Esophagus muscularis mucosa (tissue), 4 donors: ENCODE results near the gene PBX3.

ENCODE experiments used
- EP300 ChIP-seq: sonication (generic); formaldehyde crosslinking; IDR thresholded peaks from one replicate; pipeline ENCODE4 v1.6.1; 2017; ENCODE audit warnings: antibody characterized with exemption
- POLR2A ChIP-seq: fragments of 450-650 bp; IDR thresholded peaks from one replicate; pipeline ENCODE4 v1.6.1; 2017; ENCODE audit warnings: antibody characterized with exemption, moderate library complexity, mild to moderate bottlenecking, low read depth
- TF ChIP-seq, protein P1 (sequence below), 3 experiments: fragments of 200-600 bp in 2 of 3; fragments of 450-650 bp in 1 of 3; sonication (generic) in 2 of 3; IDR thresholded peaks; one replicate each; pipeline ENCODE4 v1.5.1; 2017 to 2019; ENCODE audit warnings: antibody characterized with exemption in 3 of 3, mild to moderate bottlenecking in 2 of 3, moderate library complexity in 1 of 3

GRCh38 chr9:125739436-125739835, 7.7 kb upstream of the PBX3 start:
- TF ChIP-seq, protein P1, sequence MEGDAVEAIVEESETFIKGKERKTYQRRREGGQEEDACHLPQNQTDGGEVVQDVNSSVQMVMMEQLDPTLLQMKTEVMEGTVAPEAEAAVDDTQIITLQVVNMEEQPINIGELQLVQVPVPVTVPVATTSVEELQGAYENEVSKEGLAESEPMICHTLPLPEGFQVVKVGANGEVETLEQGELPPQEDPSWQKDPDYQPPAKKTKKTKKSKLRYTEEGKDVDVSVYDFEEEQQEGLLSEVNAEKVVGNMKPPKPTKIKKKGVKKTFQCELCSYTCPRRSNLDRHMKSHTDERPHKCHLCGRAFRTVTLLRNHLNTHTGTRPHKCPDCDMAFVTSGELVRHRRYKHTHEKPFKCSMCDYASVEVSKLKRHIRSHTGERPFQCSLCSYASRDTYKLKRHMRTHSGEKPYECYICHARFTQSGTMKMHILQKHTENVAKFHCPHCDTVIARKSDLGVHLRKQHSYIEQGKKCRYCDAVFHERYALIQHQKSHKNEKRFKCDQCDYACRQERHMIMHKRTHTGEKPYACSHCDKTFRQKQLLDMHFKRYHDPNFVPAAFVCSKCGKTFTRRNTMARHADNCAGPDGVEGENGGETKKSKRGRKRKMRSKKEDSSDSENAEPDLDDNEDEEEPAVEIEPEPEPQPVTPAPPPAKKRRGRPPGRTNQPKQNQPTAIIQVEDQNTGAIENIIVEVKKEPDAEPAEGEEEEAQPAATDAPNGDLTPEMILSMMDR (IDR thresholded peaks at IDR 0.05) = no peak
- TF ChIP-seq POLR2A (no peak), EP300 (no peak)
